Osteoblast (primary cell): ENCODE data around the gene GAGE12J. TPM values are rescaled to one million over a fixed set of nuclear protein-coding genes. Genes with fewer than 3 reads are reported as not detected.

Experiments
- DNase-seq: peaks from one replicate; pipeline ENCODE4 v3.0.0; 2011; ENCODE audit warnings: low spot score, mixed read lengths; ENCODE audit not compliant: insufficient read length; ENCODE audit errors: missing footprints
- H2AFZ ChIP-seq: 2 replicates; pipeline ENCODE4 v1.6.0; 2011; ENCODE audit warnings: mild to moderate bottlenecking, low read length
- H3K27ac ChIP-seq: 2 replicates; pipeline ENCODE4 v1.5.1; 2011; ENCODE audit warnings: mild to moderate bottlenecking, low read depth, low read length, moderate library complexity
- H3K27me3 ChIP-seq: 2 replicates; pipeline ENCODE4 v1.6.0; 2012; ENCODE audit warnings: mild to moderate bottlenecking, control low read depth, inconsistent platforms, low read length, moderate library complexity; ENCODE audit not compliant: insufficient read depth
- H3K36me3 ChIP-seq: 2 replicates; pipeline ENCODE4 v1.5.1; 2011; ENCODE audit warnings: mild to moderate bottlenecking, low read length, control low read depth, moderate library complexity; ENCODE audit not compliant: insufficient read depth
- H3K4me1 ChIP-seq: 2 replicates; pipeline ENCODE4 v1.5.1; 2011; ENCODE audit warnings: mild to moderate bottlenecking, low read length, control low read depth, moderate library complexity; ENCODE audit not compliant: insufficient read depth
- H3K4me2 ChIP-seq: 2 replicates; pipeline ENCODE4 v1.6.0; 2011; ENCODE audit warnings: mild to moderate bottlenecking, low read length; ENCODE audit not compliant: insufficient read depth
- H3K4me3 ChIP-seq: fragments of 200-600 bp; sonication (generic); 3 replicates; pipeline ENCODE4 v1.5.1; 2012; ENCODE audit warnings: mild to moderate bottlenecking, low read length, inconsistent platforms; ENCODE audit not compliant: insufficient read depth
- H3K79me2 ChIP-seq: 2 replicates; pipeline ENCODE4 v1.6.0; 2012; ENCODE audit warnings: mild to moderate bottlenecking, low read length, control low read depth, inconsistent platforms; ENCODE audit not compliant: insufficient read depth
- H3K9me3 ChIP-seq: 2 replicates; pipeline ENCODE4 v1.5.1; 2011; ENCODE audit warnings: low read depth, low read length, control low read depth
- H4K20me1 ChIP-seq: 2 replicates; pipeline ENCODE4 v1.6.0; 2012; ENCODE audit warnings: mild to moderate bottlenecking, low read length, control low read depth; ENCODE audit not compliant: insufficient read depth
- total RNA-seq: library from RNA; depleted of rRNA; stranded (reverse); fragments of >200 nt; gene quantifications from 2 replicates; pipeline ENCODE4 v1.2.3, GENCODE V29; 2012
- TF ChIP-seq, protein P1 (sequence below): IDR thresholded peaks from 2 replicates; pipeline ENCODE4 v1.5.1; 2011; ENCODE audit warnings: mild to moderate bottlenecking, low read depth, low read length, moderate library complexity; ENCODE audit errors: extremely low read depth

GAGE12J gene
- total RNA-seq, 1 donor, result not detected

DNA sequence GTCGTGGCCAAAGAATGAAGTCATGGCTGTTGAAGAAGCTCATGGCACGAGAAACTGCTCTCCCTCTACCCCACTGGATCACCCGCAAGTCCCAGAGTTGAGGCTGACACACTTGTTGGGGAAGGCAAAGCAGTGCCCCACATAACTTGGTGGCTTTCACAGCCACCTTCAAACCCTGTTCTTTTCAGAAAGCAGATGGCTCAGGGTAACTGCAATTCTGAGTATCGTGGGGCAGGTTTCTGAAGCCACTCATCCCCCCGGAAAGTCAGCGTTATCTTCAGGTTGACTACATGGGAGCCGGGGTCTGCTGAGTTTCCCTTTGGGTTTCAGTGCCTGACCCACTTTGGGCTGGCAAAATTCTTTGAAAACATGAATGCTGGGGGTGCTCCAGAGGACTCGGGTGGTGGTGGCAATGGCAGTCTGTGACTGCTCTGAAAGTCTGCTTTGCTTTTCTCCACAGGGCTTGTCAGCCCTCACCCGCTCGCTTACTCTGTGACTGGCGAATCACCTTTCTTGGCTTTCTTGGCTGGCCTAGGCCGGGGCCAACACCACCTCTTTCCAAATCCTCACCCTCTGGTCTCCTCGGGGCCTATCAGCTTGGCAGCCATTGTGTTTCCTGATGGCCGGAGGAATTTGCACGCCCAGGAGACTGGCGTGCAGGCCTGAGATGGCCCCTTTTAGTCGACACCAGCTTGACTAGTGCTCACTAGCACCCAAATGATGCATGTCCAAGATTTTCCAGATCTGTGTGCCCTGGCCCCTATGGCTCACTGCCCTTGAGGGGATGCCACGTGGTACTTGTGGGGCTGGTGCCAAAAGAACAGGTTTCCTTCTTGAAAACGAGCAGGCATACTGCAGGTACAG, 44.9 kb upstream of the GAGE12J start:
- H3K4me1 ChIP-seq, result no peaks in the 10 kb centered on the region
- H3K9me3 ChIP-seq, result no peaks in the 10 kb centered on the region
- no peak overlapping the region for H3K27ac ChIP-seq
- peak; percentile 74 for DNase-seq
- H3K4me3 ChIP-seq, result no peak overlapping the region
- H2AFZ ChIP-seq, result no peak overlapping the region
- peaks cover 14% of the 10 kb centered on the region for H3K79me2 ChIP-seq
- no peak overlapping the region for H3K4me2 ChIP-seq
- no peaks in the 10 kb centered on the region for H3K27me3 ChIP-seq
- TF ChIP-seq, protein P1, sequence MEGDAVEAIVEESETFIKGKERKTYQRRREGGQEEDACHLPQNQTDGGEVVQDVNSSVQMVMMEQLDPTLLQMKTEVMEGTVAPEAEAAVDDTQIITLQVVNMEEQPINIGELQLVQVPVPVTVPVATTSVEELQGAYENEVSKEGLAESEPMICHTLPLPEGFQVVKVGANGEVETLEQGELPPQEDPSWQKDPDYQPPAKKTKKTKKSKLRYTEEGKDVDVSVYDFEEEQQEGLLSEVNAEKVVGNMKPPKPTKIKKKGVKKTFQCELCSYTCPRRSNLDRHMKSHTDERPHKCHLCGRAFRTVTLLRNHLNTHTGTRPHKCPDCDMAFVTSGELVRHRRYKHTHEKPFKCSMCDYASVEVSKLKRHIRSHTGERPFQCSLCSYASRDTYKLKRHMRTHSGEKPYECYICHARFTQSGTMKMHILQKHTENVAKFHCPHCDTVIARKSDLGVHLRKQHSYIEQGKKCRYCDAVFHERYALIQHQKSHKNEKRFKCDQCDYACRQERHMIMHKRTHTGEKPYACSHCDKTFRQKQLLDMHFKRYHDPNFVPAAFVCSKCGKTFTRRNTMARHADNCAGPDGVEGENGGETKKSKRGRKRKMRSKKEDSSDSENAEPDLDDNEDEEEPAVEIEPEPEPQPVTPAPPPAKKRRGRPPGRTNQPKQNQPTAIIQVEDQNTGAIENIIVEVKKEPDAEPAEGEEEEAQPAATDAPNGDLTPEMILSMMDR, result no peak
- H4K20me1 ChIP-seq, result peaks cover 6% of the 10 kb centered on the region
- H3K36me3 ChIP-seq, result no peaks in the 10 kb centered on the region

DNA sequence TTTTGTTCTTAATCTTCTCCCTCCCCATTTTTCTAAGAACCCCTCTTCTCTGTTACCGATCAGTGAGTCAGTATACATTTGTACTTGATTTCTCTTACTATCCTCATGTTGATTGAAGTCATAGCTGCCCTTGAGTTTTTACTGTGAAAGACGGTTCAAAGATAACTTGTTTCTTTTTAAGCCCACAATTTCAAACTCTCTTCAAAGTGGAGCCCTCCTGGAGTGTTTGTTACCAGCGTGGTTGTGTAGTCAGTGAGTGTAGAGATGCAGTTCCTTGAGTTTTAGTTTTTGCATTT, 44.4 kb upstream of the GAGE12J start:
- DNase-seq, result no peak
- no peaks in the 10 kb centered on the region for H3K9me3 ChIP-seq
- peaks cover 6% of the 10 kb centered on the region for H4K20me1 ChIP-seq
- no peak overlapping the region for H3K27ac ChIP-seq
- no peak overlapping the region for H3K4me3 ChIP-seq
- no peak overlapping the region for H3K4me2 ChIP-seq
- H3K27me3 ChIP-seq, result no peaks in the 10 kb centered on the region
- H3K4me1 ChIP-seq, result no peaks in the 10 kb centered on the region
- TF ChIP-seq, protein P1, result no peak
- no peaks in the 10 kb centered on the region for H3K36me3 ChIP-seq
- H3K79me2 ChIP-seq, result peaks cover 10% of the 10 kb centered on the region
- no peak overlapping the region for H2AFZ ChIP-seq

DNA sequence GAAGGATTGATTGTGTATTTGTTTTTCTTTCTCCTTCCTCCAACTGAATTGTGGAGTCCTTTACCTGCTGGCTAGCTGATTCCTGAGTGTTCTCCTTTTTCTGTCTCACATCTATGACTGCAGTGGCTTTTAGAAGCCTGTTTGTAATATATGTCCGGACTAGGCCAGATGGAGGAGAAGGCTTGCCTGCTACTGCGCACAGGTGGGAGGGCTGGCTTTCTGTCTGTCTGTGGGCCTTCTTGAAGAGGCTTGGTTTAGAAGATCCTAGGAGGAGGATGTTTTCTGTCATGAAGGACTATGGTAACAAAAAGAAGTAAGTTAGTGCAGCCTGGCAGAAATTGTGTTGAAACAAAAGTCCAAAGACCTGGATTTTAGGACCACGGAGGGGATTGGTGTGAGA, 43.8 kb upstream of the GAGE12J start:
- TF ChIP-seq, protein P1, result no peak
- Histone ChIP-seq H4K20me1 (peaks cover 6% of the 10 kb centered on the region), H3K79me2 (peaks cover 6% of the 10 kb centered on the region), H3K27me3 (no peaks in the 10 kb centered on the region), H3K27ac (no peak overlapping the region), H3K4me2 (no peak overlapping the region), H2AFZ (no peak overlapping the region), H3K9me3 (no peaks in the 10 kb centered on the region), H3K4me1 (no peaks in the 10 kb centered on the region), H3K4me3 (no peak overlapping the region), H3K36me3 (no peaks in the 10 kb centered on the region)
- peak; percentile 29 for DNase-seq

DNA sequence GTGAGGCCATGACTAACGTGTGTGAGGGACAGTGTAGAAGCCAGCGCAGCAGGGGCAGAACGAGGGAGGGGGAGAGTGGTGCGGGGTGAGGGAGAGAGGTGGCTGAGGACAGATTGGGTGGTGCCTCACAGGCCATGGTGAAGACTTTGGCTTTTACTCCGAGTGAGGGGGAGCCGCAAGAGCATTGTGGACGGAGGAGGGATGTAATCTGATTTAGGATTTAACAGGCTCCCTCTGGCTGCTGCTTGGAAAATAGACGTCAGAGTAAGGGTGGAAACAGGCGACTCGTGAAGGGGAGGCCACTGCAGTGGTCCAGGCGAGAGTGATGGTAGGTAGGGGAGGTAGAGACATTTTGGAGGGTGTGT, 39.2 kb upstream of the GAGE12J start:
- peak overlapping the region; percentile 39 for H3K4me2 ChIP-seq
- TF ChIP-seq, protein P1, result peak; percentile 29
- H2AFZ ChIP-seq, result peak overlapping the region; percentile 70
- no peaks in the 10 kb centered on the region for H3K79me2 ChIP-seq
- H3K36me3 ChIP-seq, result no peaks in the 10 kb centered on the region
- no peaks in the 10 kb centered on the region for H3K4me1 ChIP-seq
- H3K27ac ChIP-seq, result no peak overlapping the region
- H3K27me3 ChIP-seq, result no peaks in the 10 kb centered on the region
- H3K9me3 ChIP-seq, result no peaks in the 10 kb centered on the region
- H3K4me3 ChIP-seq, result no peak overlapping the region
- no peaks in the 10 kb centered on the region for H4K20me1 ChIP-seq
- peak; percentile 74 for DNase-seq
